OCI-LY7 (cell line): ENCODE results near the gene MAP2K5.

Experiments used
- EZH2phosphoT487 ChIP-seq: fragments of 200-600 bp; sonication (generic); IDR thresholded peaks from 2 replicates; pipeline ENCODE4 v1.6.1; 2018; ENCODE audit warnings: low read depth, borderline replicate concordance, mild to moderate bottlenecking, mixed run types, antibody characterized with exemption, low read length, moderate library complexity, mixed read lengths
- TF ChIP-seq, protein P1 (sequence below): fragments of 200-600 bp; sonication (generic); conservative IDR thresholded peaks from 2 replicates; pipeline ENCODE4 v1.5.1; 2014; ENCODE audit warnings: mild to moderate bottlenecking, antibody characterized with exemption, low read length, moderate library complexity, mixed read lengths

DNA sequence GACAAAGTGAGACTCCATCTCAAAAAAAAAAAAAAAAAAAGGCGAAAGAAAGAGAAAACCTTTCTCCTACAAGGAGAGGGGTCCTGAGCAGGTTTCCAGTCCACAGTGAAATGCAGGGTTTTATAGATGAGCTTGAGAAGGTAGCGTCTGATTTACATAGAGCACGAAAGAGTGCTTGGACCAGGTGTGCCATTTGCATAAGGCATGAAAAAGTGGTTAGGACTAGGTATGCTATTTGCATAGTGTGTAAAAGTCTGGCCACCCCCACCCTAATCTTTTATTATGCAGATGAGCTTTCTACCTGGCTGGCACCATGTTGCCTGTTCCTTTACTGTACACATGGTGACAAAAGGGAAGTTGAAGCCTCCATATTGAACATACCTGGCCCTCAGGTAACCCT is 311.0 kb downstream of the MAP2K5 start:
- TF ChIP-seq, protein P1, sequence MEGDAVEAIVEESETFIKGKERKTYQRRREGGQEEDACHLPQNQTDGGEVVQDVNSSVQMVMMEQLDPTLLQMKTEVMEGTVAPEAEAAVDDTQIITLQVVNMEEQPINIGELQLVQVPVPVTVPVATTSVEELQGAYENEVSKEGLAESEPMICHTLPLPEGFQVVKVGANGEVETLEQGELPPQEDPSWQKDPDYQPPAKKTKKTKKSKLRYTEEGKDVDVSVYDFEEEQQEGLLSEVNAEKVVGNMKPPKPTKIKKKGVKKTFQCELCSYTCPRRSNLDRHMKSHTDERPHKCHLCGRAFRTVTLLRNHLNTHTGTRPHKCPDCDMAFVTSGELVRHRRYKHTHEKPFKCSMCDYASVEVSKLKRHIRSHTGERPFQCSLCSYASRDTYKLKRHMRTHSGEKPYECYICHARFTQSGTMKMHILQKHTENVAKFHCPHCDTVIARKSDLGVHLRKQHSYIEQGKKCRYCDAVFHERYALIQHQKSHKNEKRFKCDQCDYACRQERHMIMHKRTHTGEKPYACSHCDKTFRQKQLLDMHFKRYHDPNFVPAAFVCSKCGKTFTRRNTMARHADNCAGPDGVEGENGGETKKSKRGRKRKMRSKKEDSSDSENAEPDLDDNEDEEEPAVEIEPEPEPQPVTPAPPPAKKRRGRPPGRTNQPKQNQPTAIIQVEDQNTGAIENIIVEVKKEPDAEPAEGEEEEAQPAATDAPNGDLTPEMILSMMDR: 0 out of 2 replicates have a peak, but pooled peaks have one; percentile 11
- no peak for TF ChIP-seq EZH2phosphoT487
